Hypothalamus (tissue), 51 donors: ENCODE results near the gene CRYBB1.

Source experiments
- DNase-seq, 51 donors: peaks; one replicate each; lab custom pipeline; 2025; lab: John Stamatoyannopoulos, UW

Gene CRYBB1

DNA sequence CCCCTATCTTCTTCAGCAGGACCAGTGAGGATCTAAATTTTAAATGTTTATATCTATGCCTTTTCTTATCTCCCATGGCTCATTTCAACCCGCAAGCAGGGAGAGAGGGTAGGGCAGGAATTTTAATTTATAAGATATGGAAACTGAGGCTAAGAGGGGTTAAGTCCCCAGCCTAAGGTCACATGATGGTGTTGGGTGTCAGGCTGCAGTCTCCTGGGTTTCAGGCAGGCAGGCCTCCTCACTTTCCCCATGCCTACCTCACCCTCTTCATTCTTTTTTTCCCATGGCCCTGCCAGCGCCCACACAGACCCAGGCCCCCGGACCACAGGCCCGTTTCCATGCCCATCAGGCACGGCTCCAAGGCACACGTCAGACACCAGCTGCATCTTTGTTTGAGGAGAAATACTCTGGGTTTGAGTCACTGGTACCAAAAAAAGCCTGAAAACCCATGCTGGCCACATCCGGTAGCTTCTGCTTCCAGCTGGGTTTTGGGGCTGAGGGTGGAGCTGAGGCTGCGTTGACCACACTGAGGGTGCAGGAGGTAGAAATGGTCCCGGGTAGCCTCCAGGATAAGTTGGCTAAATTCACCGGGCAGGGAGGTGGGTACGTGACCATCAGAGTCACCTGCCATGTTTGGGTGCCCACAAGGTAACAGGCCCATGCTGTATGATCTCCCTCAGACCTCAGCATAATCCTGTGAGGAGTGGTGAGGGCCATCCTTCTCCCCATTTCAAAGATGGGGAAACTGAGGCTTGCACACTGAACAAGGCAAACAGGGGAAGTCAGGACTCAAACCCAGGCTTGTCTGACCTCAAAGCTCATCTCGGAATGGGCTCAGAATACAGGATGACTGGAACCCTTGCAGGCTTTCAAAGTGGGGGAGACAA lies 7.5 kb downstream of the CRYBB1 start:
- peak in 24 of 51 donors; percentile 6 to 78 (median 30) for DNase-seq

GRCh38 chr22:26609287-26609686 lies 8.5 kb downstream of the CRYBB1 start:
- no peak for DNase-seq

DNA sequence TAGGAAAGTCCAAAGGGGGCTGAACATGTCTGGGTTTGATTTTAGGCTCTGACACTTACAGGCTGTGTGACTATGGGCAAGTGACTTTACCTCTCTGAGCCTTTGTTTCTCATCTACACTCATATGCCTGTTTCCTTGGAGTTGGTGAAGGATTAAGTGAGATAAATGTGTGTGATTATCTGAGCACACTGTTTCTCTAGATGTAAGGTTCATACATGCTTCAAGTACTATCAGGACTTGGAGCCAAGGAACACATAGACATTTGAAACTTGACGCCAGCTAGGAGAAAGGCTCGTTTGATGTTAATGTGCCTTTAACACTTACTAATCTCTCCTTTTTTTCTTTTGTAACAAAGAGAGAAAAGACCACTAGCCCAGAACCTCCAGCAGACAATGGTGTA lies 9.7 kb downstream of the CRYBB1 start:
- no peak for DNase-seq

DNA sequence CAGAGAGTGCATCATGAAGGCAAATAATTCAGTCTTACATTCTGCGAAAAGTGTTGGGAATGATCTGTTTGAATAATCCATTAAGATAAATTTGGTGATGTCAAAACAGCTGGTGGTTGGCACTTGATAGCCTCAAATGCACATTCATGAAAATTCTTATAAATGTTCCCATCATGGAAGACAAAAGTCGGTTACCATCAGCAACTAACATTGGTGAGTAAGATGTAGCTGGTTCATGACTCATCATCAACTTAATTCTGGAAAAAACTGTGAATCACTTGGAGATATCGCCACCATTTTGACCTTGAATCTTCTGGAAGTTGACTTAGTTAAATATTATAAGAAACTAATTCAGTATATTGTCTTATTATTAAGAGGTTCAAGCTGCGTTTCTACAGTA lies 11.2 kb downstream of the CRYBB1 start:
- no peak for DNase-seq

DNA sequence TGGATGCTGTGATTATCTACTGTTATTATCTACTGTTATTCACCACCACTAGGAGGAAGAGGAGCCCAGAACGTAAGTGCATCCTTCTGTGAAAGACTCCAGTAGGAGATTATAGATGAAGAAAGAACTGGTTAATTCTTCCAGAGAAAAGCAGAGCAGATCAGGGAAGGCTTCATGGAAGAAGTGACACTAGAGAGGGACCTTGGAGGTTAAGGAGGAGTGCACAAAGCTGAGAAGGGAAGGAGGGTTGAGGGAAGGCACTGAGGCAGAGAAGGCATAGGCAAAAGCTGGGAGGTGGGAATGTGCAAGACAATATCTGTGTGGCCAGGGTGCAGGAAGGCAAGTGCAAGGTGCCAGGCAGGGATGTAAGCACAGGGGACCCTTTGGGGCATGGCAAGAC lies 13.5 kb downstream of the CRYBB1 start:
- no peak for DNase-seq

DNA sequence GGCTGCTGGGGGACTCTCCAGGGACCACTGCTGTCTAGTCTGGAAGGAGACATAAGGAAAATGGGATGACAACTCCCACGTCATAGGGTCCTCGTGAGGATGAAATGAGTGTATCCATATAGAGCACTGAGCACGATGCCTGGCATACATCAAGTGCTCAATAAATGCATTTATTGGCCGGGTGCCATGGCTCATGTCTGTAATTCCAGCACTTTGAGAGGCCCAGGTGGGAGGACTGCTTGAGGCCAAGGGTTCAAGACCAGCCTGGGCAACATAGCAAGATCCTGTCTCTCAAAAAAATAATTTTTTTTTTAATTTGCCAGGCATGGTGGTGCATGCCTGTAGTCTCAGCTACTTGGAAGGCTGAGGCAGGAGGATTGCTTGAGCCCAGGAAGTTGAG lies 15.7 kb downstream of the CRYBB1 start:
- no peak for DNase-seq

DNA sequence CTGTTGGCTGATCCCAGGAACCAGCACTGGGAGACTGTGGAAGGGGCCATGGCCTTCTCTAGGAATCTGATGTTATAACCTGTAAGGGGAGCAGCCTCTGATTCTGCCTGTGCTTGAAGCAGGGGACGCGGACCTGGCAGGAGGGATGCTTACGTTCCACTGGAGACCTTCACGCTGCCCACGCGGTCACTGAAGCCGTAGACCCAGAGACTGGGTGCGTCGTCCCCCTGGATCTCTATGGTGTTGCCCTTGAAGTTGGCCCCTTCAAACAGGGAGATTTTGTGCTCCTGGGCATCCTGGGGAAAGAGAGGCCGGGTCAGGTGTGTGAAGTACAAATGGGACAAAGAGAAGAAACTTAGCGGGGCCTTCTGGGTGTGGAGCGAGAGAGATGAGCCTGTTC lies 16.1 kb downstream of the CRYBB1 start:
- no peak for DNase-seq

DNA sequence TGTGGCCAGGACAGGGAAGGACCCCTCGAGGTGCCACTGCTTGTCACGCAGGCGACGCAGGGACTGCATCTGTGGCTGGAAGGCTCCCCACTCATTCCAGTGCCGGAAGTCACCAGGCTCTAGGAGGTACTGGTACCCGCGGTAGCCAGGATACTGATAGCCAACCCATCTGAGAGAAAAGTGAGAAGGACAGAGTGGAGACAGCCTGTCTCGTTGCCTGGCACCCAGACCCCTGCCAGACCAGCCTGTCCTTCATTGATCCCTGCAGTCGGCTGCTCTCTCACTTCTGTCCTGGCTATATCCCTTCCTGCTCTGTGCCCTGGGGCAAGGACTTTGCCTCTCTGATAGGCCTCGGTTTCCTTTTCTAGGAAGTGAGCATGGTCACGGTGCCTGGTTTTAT lies 18.3 kb downstream of the CRYBB1 start:
- DNase-seq = no peak

- no peak for DNase-seq
Measured at GRCh38 chr22:26597480-26597879, 20.3 kb downstream of the CRYBB1 start.

DNA sequence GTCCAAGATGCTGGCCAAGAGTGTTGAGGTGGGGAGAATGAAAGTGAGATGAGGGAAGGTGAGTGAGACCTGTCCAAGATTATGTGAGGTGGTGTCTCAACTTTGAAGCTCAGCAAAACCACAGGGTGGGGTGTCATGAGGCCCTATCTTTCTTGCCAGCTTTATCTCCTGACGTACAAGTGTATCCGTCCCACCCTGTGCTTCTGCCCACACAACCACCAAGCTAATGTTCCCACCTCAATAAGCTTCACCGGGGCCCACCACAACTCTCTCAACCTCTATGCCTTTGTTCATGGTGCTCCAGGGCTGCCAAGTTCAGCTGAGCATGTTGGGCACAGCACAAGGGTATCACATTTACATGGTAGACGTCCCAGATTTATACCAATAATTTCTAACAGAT lies 20.8 kb downstream of the CRYBB1 start:
- no peak for DNase-seq

- no peak for DNase-seq
Measured at GRCh38 chr22:26593763-26594162, 24.1 kb downstream of the CRYBB1 start.

DNA sequence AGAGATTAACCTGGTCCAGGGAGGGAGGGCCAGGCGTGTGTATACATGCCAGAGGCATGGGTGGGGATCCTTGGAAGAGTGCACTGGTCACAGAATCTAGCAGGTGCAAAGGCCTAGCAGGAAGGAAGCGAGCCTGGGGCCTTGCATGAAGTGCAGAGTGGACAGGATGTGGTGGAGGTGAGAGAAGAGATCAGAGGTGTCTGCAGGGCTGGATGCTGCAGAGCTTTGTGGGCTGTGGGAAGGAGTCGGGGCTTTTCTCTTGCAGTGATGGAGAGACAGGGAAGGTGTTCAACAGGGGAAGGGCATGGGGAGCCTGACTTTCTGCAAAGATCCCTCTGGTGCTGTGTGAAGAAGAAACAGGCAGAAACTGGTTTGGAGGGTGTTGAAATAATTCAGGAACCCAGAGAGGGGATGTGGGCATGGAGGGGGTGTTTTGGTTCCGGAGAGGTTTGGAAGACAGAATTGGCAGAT lies 25.4 kb downstream of the CRYBB1 start:
- no peak for DNase-seq

DNA sequence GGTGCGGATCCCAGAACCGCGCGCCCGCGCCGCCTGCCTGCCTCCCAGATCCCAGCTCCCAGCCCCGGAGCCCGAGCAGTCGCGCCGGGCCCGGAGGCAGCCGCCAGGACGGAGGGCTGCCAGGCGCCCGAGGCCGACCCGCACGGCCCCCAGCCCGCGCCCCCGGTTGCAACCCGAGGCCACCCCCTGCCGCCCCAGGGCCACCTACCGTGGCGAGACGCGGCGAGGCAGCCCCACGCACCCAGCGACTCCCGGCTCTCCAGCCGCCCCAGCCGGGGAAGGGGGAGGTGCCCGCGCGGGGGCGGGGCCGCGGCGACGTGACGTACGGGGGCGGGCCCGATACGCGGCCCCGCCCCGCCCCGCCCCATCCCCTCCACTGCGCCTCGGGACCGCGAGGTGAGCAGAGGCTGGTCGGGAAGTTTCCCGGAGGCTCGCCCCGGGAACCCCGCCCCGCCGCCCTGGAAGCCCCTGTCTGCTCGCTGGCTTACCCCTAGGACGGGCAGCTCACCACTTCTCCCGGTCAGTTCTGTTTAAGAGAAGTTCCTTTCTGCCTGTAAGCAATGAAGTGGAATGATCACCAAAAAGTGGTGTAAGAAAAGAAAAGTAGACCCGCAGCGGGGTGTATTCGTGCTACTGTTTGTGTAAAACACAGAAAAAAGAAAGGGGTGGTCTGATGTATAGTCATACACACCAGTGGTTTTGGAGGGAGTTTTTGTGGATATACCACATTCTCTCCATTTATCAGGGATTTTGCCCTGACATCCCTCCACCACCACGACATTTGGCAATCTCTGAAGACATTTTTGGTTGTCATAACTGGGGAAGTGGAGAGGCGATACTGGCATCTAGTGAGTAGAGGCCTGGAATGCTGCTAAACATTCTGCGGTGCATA lies 27.7 kb downstream of the CRYBB1 start, which contains the start of gene TPST2:
TPST2 (minus strand) TSS at position 288 of the 892 bp plus-strand sequence. CDS start 48,502 bp downstream, outside the sequence.
- peak in 47 of 51 donors; percentile 12 to 80 (median 60) for DNase-seq

DNA sequence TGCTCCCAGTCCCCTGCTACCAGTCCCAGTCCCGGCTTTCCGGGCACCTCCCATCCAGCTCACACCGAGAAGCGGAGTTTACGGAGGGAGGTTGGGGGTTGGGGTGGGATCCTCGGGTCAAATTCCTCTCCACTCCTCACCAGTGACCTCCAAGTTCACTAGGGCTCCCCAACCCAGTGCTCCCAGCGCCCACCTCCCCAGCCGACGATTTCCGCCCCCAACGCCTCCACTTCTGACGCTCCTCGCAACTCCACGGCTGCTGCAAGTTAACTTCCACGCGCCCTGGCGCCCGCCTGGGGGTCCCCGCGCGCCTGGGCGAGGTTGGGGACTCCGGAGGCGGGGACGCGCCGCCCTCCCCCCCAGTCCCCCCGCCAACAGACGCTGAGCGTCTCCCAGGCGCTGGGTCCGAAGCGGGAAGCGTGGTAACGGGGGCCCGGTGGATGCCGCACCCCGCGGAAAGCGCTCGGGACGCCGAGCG lies 28.4 kb downstream of the CRYBB1 start:
- DNase-seq = peak in 1 of 51 donors; percentile 8

DNA sequence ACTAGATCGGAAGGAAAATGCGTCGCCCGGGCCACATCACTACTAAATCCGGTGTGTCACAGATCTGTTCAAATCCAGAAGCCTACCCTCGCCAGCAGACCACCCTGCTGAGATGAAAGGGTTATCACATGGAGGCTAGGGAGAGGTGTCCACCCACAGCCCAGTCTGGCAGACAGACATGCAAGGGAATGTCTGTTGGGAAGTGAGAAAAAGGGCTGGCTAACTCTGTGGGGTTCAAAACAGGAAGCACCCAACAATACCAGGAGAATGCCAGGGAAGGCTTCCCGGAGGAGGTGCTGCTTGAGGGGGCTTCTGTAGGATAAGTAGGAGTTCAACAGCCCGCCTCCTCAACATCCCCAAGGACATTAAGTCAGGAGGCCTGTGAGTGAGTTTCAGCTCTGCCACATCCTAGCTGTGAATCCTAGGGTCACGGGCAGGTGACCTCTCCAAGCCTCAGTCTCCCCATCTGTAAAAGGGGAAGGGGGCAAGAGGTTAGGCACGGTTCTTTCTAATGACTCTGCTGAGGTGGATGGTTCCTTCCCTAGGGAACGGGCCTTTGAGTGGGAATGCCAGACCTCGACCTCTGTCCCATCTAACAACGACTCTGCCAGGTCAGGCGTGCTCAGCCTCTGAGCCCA lies 29.0 kb downstream of the CRYBB1 start:
- no peak for DNase-seq

DNA sequence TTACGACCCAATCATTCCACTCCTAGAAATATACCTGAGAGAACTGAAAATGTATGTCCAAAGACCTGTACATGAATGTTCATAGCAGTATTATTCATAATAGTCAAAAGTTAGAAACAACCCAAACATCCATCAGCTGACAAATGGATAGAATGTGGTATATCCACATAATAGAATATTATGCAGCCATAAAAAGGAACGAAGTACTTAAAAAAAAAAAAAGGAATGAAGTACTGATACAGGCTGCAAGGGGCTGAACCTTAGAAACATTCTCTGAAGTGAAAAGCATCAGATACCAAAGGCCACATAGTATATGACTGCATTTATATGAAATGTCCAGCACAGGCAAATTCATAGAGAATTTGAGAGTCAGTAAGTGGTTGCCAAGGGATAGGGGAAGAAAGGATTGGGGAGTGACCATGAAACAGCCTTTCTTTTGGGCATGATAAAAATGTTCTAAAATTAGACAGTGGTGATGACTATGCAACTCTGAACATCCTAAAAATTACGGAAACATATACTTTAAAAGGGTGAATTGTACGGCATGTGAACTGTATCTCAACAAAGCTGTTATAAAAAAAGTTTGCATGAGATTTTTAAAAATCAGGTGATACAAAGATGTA lies 29.7 kb downstream of the CRYBB1 start:
- DNase-seq = no peak

GRCh38 chr22:26586556-26587325 lies 31.1 kb downstream of the CRYBB1 start:
- DNase-seq = no peak

- DNase-seq = peak in 9 of 51 donors; percentile 4 to 36 (median 11)
Measured at GRCh38 chr22:26585104-26585790, 32.6 kb downstream of the CRYBB1 start.

DNA sequence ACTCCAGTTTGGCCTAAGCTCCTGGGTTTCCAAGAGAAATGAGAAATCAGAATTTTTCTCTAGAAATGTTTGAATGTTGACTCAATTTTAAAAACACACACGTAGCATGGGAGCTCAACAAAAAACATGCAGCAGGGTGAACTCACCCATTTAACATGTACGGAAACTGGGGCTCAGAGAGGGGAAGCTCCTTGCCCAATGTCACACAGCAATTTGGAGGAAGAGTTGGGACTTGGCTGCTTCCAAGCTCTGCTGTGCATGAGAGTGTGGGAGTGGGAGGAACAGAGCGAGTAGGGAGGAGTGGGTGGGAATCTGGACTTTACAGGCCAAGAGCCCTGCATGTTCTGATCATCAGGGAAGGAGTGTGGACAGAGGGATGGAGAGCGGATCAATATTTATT lies 33.8 kb downstream of the CRYBB1 start:
- no peak for DNase-seq
